Right lobe of liver (tissue), 6 donors: Measurements from ENCODE around the gene KDM4B. TPM values are rescaled to one million over a fixed set of nuclear protein-coding genes. Genes with fewer than 3 reads are reported as not detected.

Experiments used
- ATAC-seq, 4 donors: fragments of 200-7000 bp; cut with Tn5 transposase; one replicate each; pipeline ENCODE4 v1.9.1; 2020; ENCODE audit warnings: mild to moderate bottlenecking in 4 of 4, moderate library complexity in 4 of 4
- DNase-seq, 3 donors: peaks; one replicate each; pipeline ENCODE4 v3.0.0-alpha.2; 2020
- H3K27ac ChIP-seq, 3 donors: fragments of 200-600 bp; one replicate each; pipeline ENCODE4 v1.8.0; 2022
- H3K27me3 ChIP-seq, 2 donors: fragments of 200-600 bp; one replicate each; pipeline ENCODE4 v1.8.0; 2022
- H3K36me3 ChIP-seq, 4 donors: fragments of 200-600 bp; sonication (generic) in 1 of 4; one replicate each; pipeline versions ENCODE4 v1.5.1 to v1.8.0; 2017 to 2022; ENCODE audit warnings: control low read depth in 1 of 4
- H3K4me1 ChIP-seq, 4 donors: fragments of 200-600 bp; sonication (generic) in 1 of 4; one replicate each; pipeline versions ENCODE4 v1.5.1 to v1.8.0; 2017 to 2022; ENCODE audit warnings: control low read depth in 1 of 4
- H3K4me3 ChIP-seq, 3 donors: fragments of 200-600 bp; one replicate each; pipeline ENCODE4 v1.8.0; 2022
- H3K9me3 ChIP-seq, 4 donors: fragments of 200-600 bp; sonication (generic) in 1 of 4; one replicate each; pipeline versions ENCODE4 v1.5.1 to v1.8.0; 2017 to 2022; ENCODE audit warnings: control low read depth in 1 of 4
- CTCF ChIP-seq, 4 donors: fragments of 200-600 bp in 3 of 4; fragments of 450-650 bp in 1 of 4; IDR thresholded peaks; one replicate each; pipeline versions ENCODE4 v1.5.1 to v1.8.0; 2016 to 2022; ENCODE audit warnings: antibody characterized with exemption in 4 of 4, mild to moderate bottlenecking in 2 of 4
- POLR2A ChIP-seq: fragments of 450-650 bp; IDR thresholded peaks from one replicate; pipeline ENCODE4 v1.6.1; 2017; ENCODE audit warnings: antibody characterized with exemption, mild to moderate bottlenecking
- WGBS: methylation state at CpG from one replicate; pipeline ENCODE4 v1.1.6; 2018; ENCODE audit warnings: low coverage, low lambda C conversion rate; ENCODE audit not compliant: insufficient coverage; ENCODE audit errors: missing lambda C conversion rate; 5-methylcytosine and 5-hydroxymethylcytosine counted together
- intact Hi-C, 2 donors: fragments of 100-400 bp; cut with DNase I; formaldehyde crosslinking; loops; one replicate each; pipeline versions ENCODE4 v1.11.2 to v1.14.1; 2022
- total RNA-seq, 6 experiments: library from RNA; depleted of rRNA in 2 of 6; stranded (reverse); fragments of >200 nt in 2 of 6; fragmentation: NEBNext Ultra II Directional in 3 of 6; extraction: Animal tissue kit (Norgen Biotek cat#: 25700) in 3 of 6; gene quantifications; one replicate each; pipeline versions ENCODE4 v1.1.0 to v1.2.4, GENCODE V29; 2016 to 2023
- donor health status: DM: no; HTN: yes; CAD: no.
- donor health status: DM: no; HTN: no; CAD: no.
- donor health status: DM: no; HTN: no; CAD: no.
- donor health status: DM: no; HTN: yes; CAD: no.
- donor health status: DM: no; HTN: yes; CAD: no.

KDM4B gene
- total RNA-seq, 6 experiments from 2014 or later: 14.2 to 36.9 (median 29.1) TPM

- H3K36me3 ChIP-seq: peaks cover 0 to 9% (median 2%) of the 10 kb centered on the region in 4 donors
- peaks cover 0 to 6% (median 3%) of the 10 kb centered on the region in 4 donors for H3K4me1 ChIP-seq
- WGBS: 88% methylated on average over 6 of the region's 9 CpGs
- intact Hi-C loops: no loop called here
- H3K9me3 ChIP-seq: peaks cover 0 to 5% (median 0%) of the 10 kb centered on the region in 4 donors
- no peak for ATAC-seq
- no peak for TF ChIP-seq CTCF (IDR thresholded peaks at IDR 0.05)
- TF ChIP-seq POLR2A: no peak
- no peaks in the 10 kb centered on the region for H3K27me3 ChIP-seq
- no peak for DNase-seq
- no peak overlapping the region for H3K27ac ChIP-seq
- H3K4me3 ChIP-seq: no peak overlapping the region
Measured at GRCh38 chr19:5097959-5098623, 129.2 kb downstream of the KDM4B start.

GRCh38 chr19:5098646-5099045, 129.7 kb downstream of the KDM4B start:
- ATAC-seq (no peak), DNase-seq (no peak)
- intact Hi-C loops: no loop called here
- Histone ChIP-seq H3K9me3 (peaks cover 0 to 5% (median 0%) of the 10 kb centered on the region in 4 donors), H3K36me3 (peaks cover 0 to 9% (median 2%) of the 10 kb centered on the region in 4 donors), H3K27ac (no peak overlapping the region), H3K27me3 (no peaks in the 10 kb centered on the region), H3K4me3 (no peak overlapping the region), H3K4me1 (peaks cover 0 to 12% (median 6%) of the 10 kb centered on the region in 4 donors)
- TF ChIP-seq CTCF (IDR thresholded peaks at IDR 0.05) (no peak), POLR2A (no peak)
- no CpG with 5 or more reads among the region's 3 CpGs for WGBS

- WGBS: 100% methylated on average over 1 of the region's 5 CpGs
- Histone ChIP-seq H3K36me3 (peaks cover 0 to 9% (median 2%) of the 10 kb centered on the region in 4 donors), H3K27ac (no peak overlapping the region), H3K27me3 (no peaks in the 10 kb centered on the region), H3K4me3 (no peak overlapping the region), H3K4me1 (peaks cover 0 to 23% (median 11%) of the 10 kb centered on the region in 4 donors), H3K9me3 (peaks cover 0 to 5% (median 0%) of the 10 kb centered on the region in 4 donors)
- TF ChIP-seq POLR2A (no peak), CTCF (IDR thresholded peaks at IDR 0.05) (no peak)
- ATAC-seq (no peak), DNase-seq (no peak)
- intact Hi-C loops: no loop called here
Measured at GRCh38 chr19:5099701-5100221, 130.8 kb downstream of the KDM4B start.

- TF ChIP-seq POLR2A (no peak), CTCF (IDR thresholded peaks at IDR 0.05) (no peak)
- H3K27ac ChIP-seq: no peak overlapping the region
- peaks cover 0 to 9% (median 2%) of the 10 kb centered on the region in 4 donors for H3K36me3 ChIP-seq
- peaks cover 0 to 5% (median 0%) of the 10 kb centered on the region in 4 donors for H3K9me3 ChIP-seq
- ATAC-seq: no peak
- no peak for DNase-seq
- no peak overlapping the region for H3K4me3 ChIP-seq
- H3K4me1 ChIP-seq: peaks cover 0 to 31% (median 11%) of the 10 kb centered on the region in 4 donors
- 75% methylated on average over 4 of the region's 18 CpGs for WGBS
- intact Hi-C loops: no loop called here
- no peaks in the 10 kb centered on the region for H3K27me3 ChIP-seq
Measured at GRCh38 chr19:5101871-5102270, 133.0 kb downstream of the KDM4B start.
